Lung (tissue), 12 donors: ENCODE data around the gene PFKM. TPM values are rescaled to one million over a fixed set of nuclear protein-coding genes. Genes with fewer than 3 reads are reported as not detected.

Experiments
- ATAC-seq: fragments of 200-7000 bp; cut with Tn5 transposase; one replicate; pipeline ENCODE4 v1.9.1; 2020; ENCODE audit warnings: moderate number of reproducible peaks; ENCODE audit not compliant: insufficient read depth, low FRiP score
- DNase-seq, 3 donors: peaks; one replicate each; pipeline ENCODE4 v3.0.0-alpha.2; 2013 to 2017
- H3K27ac ChIP-seq, 2 donors: one replicate each; pipeline ENCODE4 v1.5.1; 2013; ENCODE audit warnings: mild to moderate bottlenecking in 2 of 2, moderate library complexity in 2 of 2, control low read depth in 1 of 2, inconsistent platforms in 1 of 2, low read depth in 1 of 2, low read length in 1 of 2
- H3K27me3 ChIP-seq, 3 donors: one replicate each; pipeline ENCODE4 v1.5.1; 2013; ENCODE audit warnings: low read length in 2 of 3; ENCODE audit not compliant: control insufficient read depth in 3 of 3, insufficient read depth in 3 of 3
- H3K36me3 ChIP-seq, 4 donors: one replicate each; pipeline ENCODE4 v1.5.1; 2013; ENCODE audit warnings: low read length in 4 of 4, mild to moderate bottlenecking in 1 of 4, moderate library complexity in 1 of 4; ENCODE audit not compliant: control insufficient read depth in 4 of 4, insufficient read depth in 4 of 4
- H3K4me1 ChIP-seq, 5 donors: one replicate each; pipeline ENCODE4 v1.5.1; 2013; ENCODE audit warnings: low read length in 5 of 5, mild to moderate bottlenecking in 2 of 5, moderate library complexity in 1 of 5; ENCODE audit not compliant: control insufficient read depth in 5 of 5, insufficient read depth in 5 of 5
- H3K4me3 ChIP-seq: one replicate; pipeline ENCODE4 v1.5.1; 2013; ENCODE audit warnings: mild to moderate bottlenecking, control low read depth, moderate library complexity
- H3K9ac ChIP-seq, 2 donors: one replicate each; pipeline ENCODE4 v1.5.1; 2013; ENCODE audit warnings: low read length in 2 of 2, control low read depth in 1 of 2; ENCODE audit not compliant: insufficient read depth in 1 of 2
- H3K9me3 ChIP-seq, 4 donors: one replicate each; pipeline ENCODE4 v1.5.1; 2013; ENCODE audit warnings: low read length in 3 of 4, mild to moderate bottlenecking in 1 of 4, moderate library complexity in 1 of 4; ENCODE audit not compliant: control insufficient read depth in 4 of 4, insufficient read depth in 3 of 4
- WGBS, 2 donors: extraction: QIAGEN DNeasy Blood & Tissue Kit; methylation state at CpG; one replicate each; pipeline ENCODE4 v1.1.7; 2013; 5-methylcytosine and 5-hydroxymethylcytosine counted together
- polyA plus RNA-seq, 2 donors: library from polyadenylated mRNA; stranded (reverse); fragments of 200-250 nt; gene quantifications; one replicate each; pipeline ENCODE4 v1.2.1, GENCODE V29; 2013
- total RNA-seq, 2 donors: library from RNA; depleted of rRNA in 1 of 2; stranded (reverse); fragments of >200 nt in 1 of 2; gene quantifications; one replicate each; pipeline ENCODE4 v1.2.1, GENCODE V29; 2014 to 2021
- TF ChIP-seq, protein P1 (sequence below): IDR thresholded peaks from 2 replicates; pipeline ENCODE4 v1.5.1; 2012; ENCODE audit warnings: mild to moderate bottlenecking; ENCODE audit errors: control extremely low read depth, extremely low read depth
- donor health status: control.
- donor health status: control.
- donor health status: Bipolar disorder and iron deficiency.
- donor health status: healthy.
- donor health status: DM: yes; HTN: yes; CAD: no.

The PFKM gene
- total and polyA plus RNA-seq, 4 donors: 14.0 to 48.9 (median 30.4) TPM

DNA sequence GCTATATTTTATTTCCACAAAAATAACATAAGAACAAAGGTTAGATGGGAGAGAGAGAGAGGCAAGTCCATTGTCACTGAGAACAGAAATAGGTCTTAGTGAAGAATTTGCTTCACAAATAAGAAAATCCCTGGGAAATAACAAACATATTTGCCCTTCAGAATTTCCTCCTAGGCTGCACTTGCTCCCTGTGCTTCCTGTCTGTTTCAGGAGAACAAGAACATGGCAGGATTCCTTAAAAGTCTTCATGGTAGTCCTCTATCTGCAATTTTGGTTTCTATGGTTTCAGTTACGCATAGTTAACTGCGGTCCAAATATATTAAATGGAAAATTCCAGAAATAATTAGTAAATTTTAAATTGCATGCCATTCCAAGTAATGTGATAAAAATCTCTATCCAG is 47.4 kb upstream of the PFKM start:
- TF ChIP-seq, protein P1, sequence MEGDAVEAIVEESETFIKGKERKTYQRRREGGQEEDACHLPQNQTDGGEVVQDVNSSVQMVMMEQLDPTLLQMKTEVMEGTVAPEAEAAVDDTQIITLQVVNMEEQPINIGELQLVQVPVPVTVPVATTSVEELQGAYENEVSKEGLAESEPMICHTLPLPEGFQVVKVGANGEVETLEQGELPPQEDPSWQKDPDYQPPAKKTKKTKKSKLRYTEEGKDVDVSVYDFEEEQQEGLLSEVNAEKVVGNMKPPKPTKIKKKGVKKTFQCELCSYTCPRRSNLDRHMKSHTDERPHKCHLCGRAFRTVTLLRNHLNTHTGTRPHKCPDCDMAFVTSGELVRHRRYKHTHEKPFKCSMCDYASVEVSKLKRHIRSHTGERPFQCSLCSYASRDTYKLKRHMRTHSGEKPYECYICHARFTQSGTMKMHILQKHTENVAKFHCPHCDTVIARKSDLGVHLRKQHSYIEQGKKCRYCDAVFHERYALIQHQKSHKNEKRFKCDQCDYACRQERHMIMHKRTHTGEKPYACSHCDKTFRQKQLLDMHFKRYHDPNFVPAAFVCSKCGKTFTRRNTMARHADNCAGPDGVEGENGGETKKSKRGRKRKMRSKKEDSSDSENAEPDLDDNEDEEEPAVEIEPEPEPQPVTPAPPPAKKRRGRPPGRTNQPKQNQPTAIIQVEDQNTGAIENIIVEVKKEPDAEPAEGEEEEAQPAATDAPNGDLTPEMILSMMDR: no peak
- DNase-seq (no peak), ATAC-seq (no peak)
- Histone ChIP-seq H3K36me3 (peaks cover 12 to 22% (median 18%) of the 10 kb centered on the region in 4 donors), H3K9ac (no peak overlapping the region), H3K4me3 (no peak overlapping the region), H3K27me3 (no peaks in the 10 kb centered on the region), H3K9me3 (no peaks in the 10 kb centered on the region), H3K4me1 (no peaks in the 10 kb centered on the region), H3K27ac (no peak overlapping the region)
- WGBS, 2 donors: 96 to 98% methylated on average over 2 of the region's 2 CpGs

DNA sequence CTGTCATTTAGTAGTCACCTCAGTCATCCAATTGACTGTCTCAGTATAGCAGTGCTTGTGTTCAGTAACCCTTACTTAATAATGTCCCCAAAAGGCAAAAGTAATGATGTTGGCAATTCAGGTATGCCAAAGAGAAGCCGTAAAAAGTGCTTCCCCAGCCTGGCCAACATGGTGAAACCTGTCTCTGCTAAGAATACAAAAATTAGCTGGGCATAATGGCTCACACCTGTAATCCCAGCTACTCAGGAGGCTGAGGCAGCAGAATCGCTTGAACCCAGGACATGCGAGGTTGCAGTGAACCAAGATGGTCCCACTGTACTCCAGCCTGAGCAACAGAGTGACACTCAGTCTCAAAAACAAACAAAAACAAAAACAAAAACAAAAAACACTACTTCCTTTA is 46.9 kb upstream of the PFKM start:
- WGBS, 2 donors: 98% methylated on average over 3 of the region's 3 CpGs
- Histone ChIP-seq H3K9ac (no peak overlapping the region), H3K27ac (no peak overlapping the region), H3K27me3 (no peaks in the 10 kb centered on the region), H3K4me3 (no peak overlapping the region), H3K4me1 (no peaks in the 10 kb centered on the region), H3K36me3 (peaks cover 12 to 20% (median 15%) of the 10 kb centered on the region in 4 donors), H3K9me3 (no peaks in the 10 kb centered on the region)
- TF ChIP-seq, protein P1: no peak
- no peak for DNase-seq
- no peak for ATAC-seq

DNA sequence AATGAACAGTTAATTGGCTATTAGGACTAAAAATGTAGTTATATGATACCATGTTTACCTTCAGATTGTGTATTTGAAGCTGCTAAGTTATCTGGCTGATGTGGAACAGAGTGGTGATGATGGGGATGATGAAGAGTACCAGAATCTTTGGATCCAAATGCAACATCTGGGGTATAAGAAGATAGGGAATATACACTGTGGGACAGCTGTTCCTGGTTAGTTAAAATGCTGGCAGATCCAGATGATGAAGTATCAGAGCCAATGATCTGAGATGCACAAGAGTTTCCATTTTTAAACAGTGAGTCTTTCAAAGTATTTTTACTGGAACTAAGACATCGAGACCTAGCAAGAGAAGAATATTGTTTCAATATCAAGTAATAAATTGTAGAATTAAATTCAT is 44.9 kb upstream of the PFKM start:
- ATAC-seq (no peak), DNase-seq (no peak)
- TF ChIP-seq, protein P1: no peak
- Histone ChIP-seq H3K27ac (no peak overlapping the region), H3K36me3 (peaks cover 9 to 16% (median 14%) of the 10 kb centered on the region in 4 donors), H3K9me3 (no peaks in the 10 kb centered on the region), H3K9ac (no peak overlapping the region), H3K4me1 (no peaks in the 10 kb centered on the region), H3K27me3 (no peaks in the 10 kb centered on the region), H3K4me3 (no peak overlapping the region)
- WGBS, 2 donors: 97 to 100% methylated on average over 1 of the region's 1 CpG

DNA sequence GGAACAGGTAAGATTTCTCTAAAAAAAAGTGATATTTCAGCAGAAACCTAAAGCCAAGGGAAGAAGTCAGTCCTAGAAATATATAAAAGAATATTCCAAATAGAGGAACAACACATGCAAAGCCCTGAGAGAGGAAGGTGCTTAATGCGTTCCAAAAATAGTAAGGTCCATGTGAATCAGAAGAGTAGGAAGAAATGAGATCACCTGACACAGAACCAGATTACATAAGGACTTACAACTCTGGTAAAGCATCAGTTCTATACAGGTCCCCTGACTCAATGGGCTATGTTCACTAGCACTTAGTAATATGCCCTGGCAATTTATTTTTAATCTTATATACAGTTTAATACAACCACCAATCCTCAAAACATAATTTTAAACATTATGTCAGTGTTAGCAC is 43.3 kb upstream of the PFKM start:
- peaks cover 2 to 14% (median 8%) of the 10 kb centered on the region in 4 donors for H3K36me3 ChIP-seq

More for the DNA sequence above, 43.3 kb upstream of the PFKM start:
- H3K9me3 ChIP-seq: no peaks in the 10 kb centered on the region
- H3K27ac ChIP-seq: no peak overlapping the region
- DNase-seq (no peak), ATAC-seq (no peak)
- TF ChIP-seq, protein P1: no peak
- no peak overlapping the region for H3K9ac ChIP-seq
- no peaks in the 10 kb centered on the region for H3K27me3 ChIP-seq
- H3K4me3 ChIP-seq: no peak overlapping the region
- no peaks in the 10 kb centered on the region for H3K4me1 ChIP-seq
- 52 to 75% methylated on average over 1 of the region's 1 CpG for WGBS, 2 donors
